Gastrocnemius medialis (tissue), 4 donors: ENCODE measurements around the gene MDFIC.

Experiments used
- CTCF ChIP-seq, 5 experiments: fragments of 450-650 bp in 3 of 5; fragments of 200-600 bp in 2 of 5; sonication (generic) in 2 of 5; IDR thresholded peaks in 4 of 5; conservative IDR thresholded peaks in 1 of 5; 1 replicate in 4 of 5; 2 replicates in 1 of 5; pipeline ENCODE4 v1.5.1; 2016 to 2019; ENCODE audit warnings: antibody characterized with exemption in 5 of 5, mild to moderate bottlenecking in 3 of 5, moderate library complexity in 3 of 5
- POLR2A ChIP-seq, 2 donors: fragments of 450-650 bp; IDR thresholded peaks; one replicate each; pipeline ENCODE4 v1.6.1; 2017; ENCODE audit warnings: antibody characterized with exemption in 2 of 2, mild to moderate bottlenecking in 2 of 2, moderate library complexity in 2 of 2

GRCh38 chr7:114977277-114977676 lies 55.4 kb downstream of the MDFIC start:
- TF ChIP-seq CTCF (IDR thresholded peaks at IDR 0.05 in 4 of 5, conservative IDR thresholded peaks at IDR 0.05 in 1 of 5) (no peak), POLR2A (IDR thresholded peaks at IDR 0.05) (no peak)
